ENCODE measurements around the gene PSRC1. TPM values are rescaled to one million over a fixed set of nuclear protein-coding genes. Genes with fewer than 3 reads are reported as not detected.

Gene PSRC1
- polyA plus RNA-seq, 1 of the 3 experiments (the other 2 are of a cell fraction), result 19.4 TPM

GRCh38 chr1:109293026-109293425, 10.1 kb upstream of the PSRC1 start:
- H4K20me1 ChIP-seq (ENCODE audit: insufficient read depth), result no peaks in the 10 kb centered on the region
- DNase-seq, result no peak
- no peak overlapping the region for H2AFZ ChIP-seq (ENCODE audit: low read depth)
- H3K4me1 ChIP-seq (ENCODE audit: control insufficient read depth in 1 of 2, insufficient read depth in 2 of 2, low read depth in 1 of 2, low read length in 1 of 2), result peaks cover 0 to 3% of the 10 kb centered on the region in 2 experiments; a peak in 1 of 4 replicates
- H3K9ac ChIP-seq, result no peak overlapping the region
- H3K27me3 ChIP-seq (ENCODE audit: insufficient read depth), result no peaks in the 10 kb centered on the region
- no peaks in the 10 kb centered on the region for H3K79me2 ChIP-seq (ENCODE audit: insufficient read depth)
- no peaks in the 10 kb centered on the region for H3K36me3 ChIP-seq (replicated peaks in 1 of 2; ENCODE audit: control insufficient read depth in 1 of 2, insufficient read depth in 2 of 2, low read length in 1 of 2)
- H3K9me3 ChIP-seq, result no peaks in the 10 kb centered on the region
- no peaks in the 10 kb centered on the region for H3F3A ChIP-seq (replicated peaks; ENCODE audit: insufficient read depth)
- H3K4me2 ChIP-seq, result no peak overlapping the region
- no peak for TF ChIP-seq TCF12 (IDR thresholded peaks at IDR 0.05)
- TF ChIP-seq CTCF (IDR thresholded peaks at IDR 0.05), result no peak
- no peak for TF ChIP-seq IRF3 (IDR thresholded peaks at IDR 0.05; ENCODE audit: low read depth, low read length)
- no peak for TF ChIP-seq YY1 (IDR thresholded peaks at IDR 0.05; ENCODE audit: low read depth)
- no peak for TF ChIP-seq JUND (IDR thresholded peaks at IDR 0.05)
- no peak for TF ChIP-seq GATA2 (CRISPR knock-in tag; IDR thresholded peaks at IDR 0.05)
- no peak for TF ChIP-seq EZH2phosphoT487 (IDR thresholded peaks at IDR 0.05; ENCODE audit: borderline replicate concordance, low read depth)
- no peak for TF ChIP-seq POLR2AphosphoS5 (IDR thresholded peaks at IDR 0.05; ENCODE audit: low read depth, low read length)
- TF ChIP-seq GABPA (IDR thresholded peaks at IDR 0.05; ENCODE audit: low read depth), result no peak
- no peak for TF ChIP-seq TEAD4 (IDR thresholded peaks at IDR 0.05; ENCODE audit: borderline replicate concordance, insufficient read depth)
- no peak for TF ChIP-seq MEF2A (IDR thresholded peaks at IDR 0.05; ENCODE audit: borderline replicate concordance, low read depth)
- TF ChIP-seq RAD21 (IDR thresholded peaks at IDR 0.05; ENCODE audit: low read length), result no peak
- TF ChIP-seq CHD2 (IDR thresholded peaks at IDR 0.05; ENCODE audit: low read length, partially characterized antibody), result no peak
- no peak for TF ChIP-seq SIN3A (IDR thresholded peaks at IDR 0.05; ENCODE audit: borderline replicate concordance, low read depth, low read length)
- TF ChIP-seq SMC3 (IDR thresholded peaks at IDR 0.05; ENCODE audit: low read depth, low read length), result no peak
- TF ChIP-seq NRF1 (IDR thresholded peaks at IDR 0.05; ENCODE audit: low read depth, low read length), result no peak
- no peak for TF ChIP-seq USF1 (IDR thresholded peaks at IDR 0.05; ENCODE audit: borderline replicate concordance, low read depth)
- TF ChIP-seq USF2 (IDR thresholded peaks at IDR 0.05; ENCODE audit: borderline replicate concordance, low read depth, low read length), result no peak
- no peak for TF ChIP-seq ELF1 (IDR thresholded peaks at IDR 0.05)
- no peak for TF ChIP-seq EP300 (IDR thresholded peaks at IDR 0.05; ENCODE audit: borderline replicate concordance in 1 of 2, low read depth in 1 of 2, low read length in 1 of 2)
- H3K27ac ChIP-seq (ENCODE audit: low read depth in 2 of 2, low read length in 1 of 2), result no peak overlapping the region
- H3K9me2 ChIP-seq, result no peaks in the 10 kb centered on the region
- WGBS (ENCODE audit: low lambda C conversion rate), result 69% methylated on average over 2 of the region's 2 CpGs
- no peak overlapping the region for H3K4me3 ChIP-seq (ENCODE audit: low read depth in 2 of 2, low read length in 1 of 2)
- CTCF ChIA-PET, result interaction anchor here (0.8 kb wide), 1 partner anchor 104 kb away, joined by 3 read pairs; the partner anchor contains the start of gene SORT1
- POLR2A ChIA-PET, result no interaction called here

All from SK-N-SH (cell line).